Measurements from ENCODE around the gene GIPC1.

DNA sequence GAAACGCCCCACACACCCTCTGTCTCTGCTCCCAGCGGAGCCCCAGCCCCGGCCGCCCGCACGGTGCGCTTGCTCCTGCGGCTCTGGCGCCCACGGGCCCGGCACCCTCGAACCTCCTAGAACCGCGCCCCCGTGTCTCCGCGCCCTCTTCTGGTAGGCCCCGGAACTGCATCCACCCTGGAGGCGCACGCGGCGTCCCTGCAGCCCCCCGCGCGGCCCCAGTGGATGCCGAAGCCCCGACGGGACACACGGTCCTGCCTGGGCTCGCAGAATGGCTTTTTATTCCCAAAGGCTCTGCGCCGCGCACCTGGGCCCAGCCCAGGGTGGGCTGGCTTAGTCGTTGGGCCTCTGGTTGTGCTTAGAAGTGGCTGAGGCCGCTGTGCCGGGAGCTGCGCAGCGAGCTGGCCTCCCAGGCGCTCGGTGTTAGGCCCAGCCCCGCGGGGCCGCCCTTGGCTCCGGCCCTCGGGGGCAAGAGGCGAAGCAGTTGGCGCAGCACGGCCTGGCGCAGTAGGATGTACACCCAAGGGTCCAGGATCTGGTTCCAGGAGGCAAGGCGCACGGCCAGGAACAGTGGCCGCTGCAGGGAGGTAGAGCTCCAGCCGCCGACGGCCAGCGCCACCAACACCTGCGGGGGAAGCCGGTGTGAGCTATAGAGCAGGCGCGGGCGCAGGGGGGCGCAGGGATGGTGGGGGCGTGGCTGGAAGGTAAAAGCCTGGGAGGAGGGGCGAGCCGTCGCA lies 23.6 kb downstream of the GIPC1 start:
- TF ChIP-seq CTCF (IDR thresholded peaks at IDR 0.05), result peak; percentile 78 to 95 (median 91)
- TF ChIP-seq POLR2A (IDR thresholded peaks at IDR 0.05), result no peak

Data from adrenal gland (tissue), 5 donors.